ENCODE results near the gene CBL. TPM values are rescaled to one million over a fixed set of nuclear protein-coding genes. Genes with fewer than 3 reads are reported as not detected.

Gene CBL
- total RNA-seq, 2 experiments from 2014 or later, result 27.0 to 27.5 TPM

DNA sequence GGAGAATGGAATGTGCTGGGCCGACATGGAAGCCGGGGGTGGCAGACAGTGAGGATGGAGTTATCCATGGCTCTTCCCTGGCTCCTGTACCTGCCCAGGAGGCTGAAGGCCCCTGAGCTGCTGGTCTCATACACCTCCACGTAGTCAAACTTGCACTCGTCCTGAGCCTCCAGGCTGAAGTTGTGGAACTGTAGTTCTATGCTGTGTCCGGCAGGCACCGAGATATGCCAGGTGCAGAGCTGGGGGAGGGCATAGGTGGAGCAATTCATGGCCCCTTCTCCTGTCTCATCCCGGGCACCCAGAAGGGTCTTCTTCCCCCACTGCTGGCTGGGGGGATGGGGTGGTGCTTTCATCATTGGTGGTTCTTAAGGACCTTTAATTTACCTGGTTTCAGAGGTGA, 137.6 kb downstream of the CBL start:
- ChIA-PET CTCF (interaction anchor here (0.8 to 4.9 kb wide), 6 partner anchors 13 to 131 kb away, joined by 3 to 37 read pairs (median 5); partner anchors contain the start of gene USP2), POLR2A (no interaction called here)
- peaks cover 5% of the 10 kb centered on the region for H3K36me3 Mint-ChIP-seq (ENCODE audit: low read depth)
- H3K27ac Mint-ChIP-seq, result no peak overlapping the region
- no peak for DNase-seq
- no peak overlapping the region for H3K4me3 Mint-ChIP-seq
- intact Hi-C loops (cut with micrococcal nuclease), result no loop called here
- peaks cover 15% of the 10 kb centered on the region for H3K4me1 Mint-ChIP-seq (ENCODE audit: low read depth)
- no peaks in the 10 kb centered on the region for H3K9me3 Mint-ChIP-seq
- peaks cover 30% of the 10 kb centered on the region for H3K27me3 Mint-ChIP-seq
- no peak for ATAC-seq
- TF ChIP-seq, protein P1, sequence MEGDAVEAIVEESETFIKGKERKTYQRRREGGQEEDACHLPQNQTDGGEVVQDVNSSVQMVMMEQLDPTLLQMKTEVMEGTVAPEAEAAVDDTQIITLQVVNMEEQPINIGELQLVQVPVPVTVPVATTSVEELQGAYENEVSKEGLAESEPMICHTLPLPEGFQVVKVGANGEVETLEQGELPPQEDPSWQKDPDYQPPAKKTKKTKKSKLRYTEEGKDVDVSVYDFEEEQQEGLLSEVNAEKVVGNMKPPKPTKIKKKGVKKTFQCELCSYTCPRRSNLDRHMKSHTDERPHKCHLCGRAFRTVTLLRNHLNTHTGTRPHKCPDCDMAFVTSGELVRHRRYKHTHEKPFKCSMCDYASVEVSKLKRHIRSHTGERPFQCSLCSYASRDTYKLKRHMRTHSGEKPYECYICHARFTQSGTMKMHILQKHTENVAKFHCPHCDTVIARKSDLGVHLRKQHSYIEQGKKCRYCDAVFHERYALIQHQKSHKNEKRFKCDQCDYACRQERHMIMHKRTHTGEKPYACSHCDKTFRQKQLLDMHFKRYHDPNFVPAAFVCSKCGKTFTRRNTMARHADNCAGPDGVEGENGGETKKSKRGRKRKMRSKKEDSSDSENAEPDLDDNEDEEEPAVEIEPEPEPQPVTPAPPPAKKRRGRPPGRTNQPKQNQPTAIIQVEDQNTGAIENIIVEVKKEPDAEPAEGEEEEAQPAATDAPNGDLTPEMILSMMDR (IDR thresholded peaks at IDR 0.05), result no peak

DNA sequence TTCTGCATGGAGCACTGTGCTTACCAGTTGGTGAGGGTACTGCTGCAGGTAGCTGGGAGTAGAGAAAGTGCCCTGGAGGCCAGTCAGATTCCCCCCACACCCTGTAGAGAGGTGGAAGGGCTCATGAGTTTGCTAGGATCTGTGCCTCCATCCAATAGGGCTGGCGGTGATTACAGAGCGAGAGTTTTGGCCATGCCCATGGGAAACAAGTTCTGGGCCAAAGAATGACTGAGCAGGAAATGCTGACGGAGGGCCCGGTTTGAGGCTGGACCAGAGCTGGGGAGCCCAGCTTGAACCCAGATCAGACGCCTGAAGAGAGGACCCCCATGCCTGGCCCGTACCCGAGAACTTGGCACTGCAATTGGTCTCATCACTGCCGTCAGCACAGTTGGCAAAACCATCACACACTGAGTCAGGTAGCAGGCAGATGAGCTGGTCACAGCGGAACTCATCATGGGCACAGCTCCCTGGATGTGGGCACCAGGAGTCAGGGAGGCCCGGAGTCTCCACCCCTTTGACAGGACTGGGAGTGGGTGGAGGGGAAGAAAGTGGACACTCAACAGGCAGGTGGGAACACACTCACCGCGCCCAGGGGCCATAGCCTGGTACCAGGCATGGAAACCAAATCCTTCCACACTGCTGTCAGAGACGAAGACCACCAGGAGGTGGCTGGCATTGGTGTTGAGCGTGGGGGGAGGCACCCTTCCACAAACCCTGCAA, 138.3 kb downstream of the CBL start:
- DNase-seq (no peak), ATAC-seq (no peak)
- TF ChIP-seq, protein P1 (IDR thresholded peaks at IDR 0.05), result no peak
- peaks cover 8% of the 10 kb centered on the region for H3K4me1 Mint-ChIP-seq (ENCODE audit: low read depth)
- H3K36me3 Mint-ChIP-seq (ENCODE audit: low read depth), result peaks cover under 1% of the 10 kb centered on the region
- ChIA-PET POLR2A (no interaction called here), CTCF (interaction anchor here (0.8 to 4.9 kb wide), 6 partner anchors 12 to 130 kb away, joined by 3 to 37 read pairs (median 4); no protein-coding TSS in a partner anchor)
- intact Hi-C loops (cut with micrococcal nuclease), result no loop called here
- no peak overlapping the region for H3K27ac Mint-ChIP-seq
- no peak overlapping the region for H3K4me3 Mint-ChIP-seq
- H3K9me3 Mint-ChIP-seq, result no peaks in the 10 kb centered on the region
- H3K27me3 Mint-ChIP-seq, result peaks cover 23% of the 10 kb centered on the region

DNA sequence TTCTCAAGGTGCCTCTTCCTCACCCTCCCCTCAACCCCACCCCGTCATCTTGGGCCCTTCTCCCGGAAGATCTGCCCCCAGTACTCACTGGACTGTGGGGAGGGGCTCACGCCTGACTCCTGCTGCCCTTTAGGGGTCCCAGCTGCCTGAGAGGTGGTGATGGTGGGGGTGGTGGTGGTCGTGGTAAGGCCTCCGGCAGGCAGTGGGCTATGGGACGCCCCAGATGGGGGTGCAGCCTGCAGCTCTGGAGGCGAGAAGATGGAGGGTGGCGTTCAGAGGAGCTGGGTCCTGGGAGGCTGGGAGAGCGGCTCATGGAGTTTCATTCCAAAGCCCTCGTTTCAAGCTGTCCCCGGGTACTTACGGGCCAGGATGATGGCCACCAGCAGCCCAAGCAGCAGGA, 139.5 kb downstream of the CBL start:
- Mint-ChIP-seq H3K9me3 (no peaks in the 10 kb centered on the region), H3K4me1 (ENCODE audit: low read depth) (peaks cover 12% of the 10 kb centered on the region), H3K27ac (no peak overlapping the region), H3K36me3 (ENCODE audit: low read depth) (no peaks in the 10 kb centered on the region), H3K4me3 (no peak overlapping the region), H3K27me3 (peaks cover 22% of the 10 kb centered on the region)
- ChIA-PET CTCF (interaction anchor here (0.9 to 4.9 kb wide), 3 partner anchors 11 to 129 kb away, joined by 3 to 37 read pairs (median 3); no protein-coding TSS in a partner anchor), POLR2A (no interaction called here)
- intact Hi-C loops (cut with micrococcal nuclease), result no loop called here
- TF ChIP-seq, protein P1 (IDR thresholded peaks at IDR 0.05), result no peak
- DNase-seq, result no peak
- ATAC-seq, result no peak

DNA sequence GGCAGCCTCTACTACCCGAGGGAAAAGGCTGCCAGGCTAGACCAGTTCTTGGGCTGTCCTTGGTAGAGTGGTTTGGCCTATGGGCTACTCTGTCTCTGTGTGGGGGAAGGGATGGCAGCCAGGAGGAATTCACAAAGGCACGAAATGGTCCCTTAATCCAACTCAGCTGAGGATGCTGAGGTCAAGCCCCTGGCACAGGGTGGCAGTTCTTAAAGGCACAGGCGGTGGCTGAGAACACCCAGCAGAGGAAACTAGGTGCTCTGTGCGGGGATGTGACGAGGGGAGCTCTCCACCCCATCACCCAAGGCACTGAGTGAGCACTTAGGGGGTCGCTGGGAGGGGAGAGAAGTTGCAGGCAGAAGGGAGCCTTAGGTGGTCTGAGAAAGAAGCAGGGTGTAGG, 140.5 kb downstream of the CBL start, which contains the start of gene MFRP:
Gene MFRP, minus strand, starts transcription at position 101 of the 400 bp plus-strand sequence. CDS start 192 bp downstream, outside the sequence.
- TF ChIP-seq, protein P1 (IDR thresholded peaks at IDR 0.05), result no peak
- ChIA-PET CTCF (interaction anchor here (1.1 to 4.9 kb wide), 3 partner anchors 8 to 128 kb away, joined by 3 to 37 read pairs (median 19); no protein-coding TSS in a partner anchor), POLR2A (no interaction called here)
- DNase-seq (no peak), ATAC-seq (no peak)
- no peaks in the 10 kb centered on the region for H3K9me3 Mint-ChIP-seq
- no peak within 1 kb of the TSS for H3K27ac Mint-ChIP-seq
- peaks cover 17% of the 10 kb centered on the region for H3K27me3 Mint-ChIP-seq
- H3K36me3 Mint-ChIP-seq (ENCODE audit: low read depth), result no peaks in the 10 kb centered on the region
- H3K4me3 Mint-ChIP-seq, result no peak within 1 kb of the TSS
- intact Hi-C loops (cut with micrococcal nuclease), result no loop called here
- H3K4me1 Mint-ChIP-seq (ENCODE audit: low read depth), result peaks cover 6% of the 10 kb centered on the region

DNA sequence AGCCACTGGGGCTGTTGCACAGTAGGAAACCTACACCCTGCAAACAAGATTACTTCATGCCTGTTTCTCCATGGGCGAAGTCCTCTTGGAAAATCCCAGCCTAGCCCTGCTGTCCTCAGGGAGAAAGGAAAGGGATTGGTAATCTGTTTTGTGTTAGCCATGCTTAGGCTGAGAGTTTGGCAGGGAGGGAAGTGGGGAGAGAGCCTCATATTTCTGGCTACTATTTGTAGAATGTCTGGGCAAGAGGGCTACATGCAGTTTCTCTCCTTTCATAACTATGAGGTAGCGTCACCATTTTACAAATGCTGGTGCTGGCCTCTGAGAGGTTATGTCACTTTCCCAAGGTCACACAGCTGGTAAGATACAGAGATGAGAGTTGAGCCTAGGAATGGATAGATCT, 141.1 kb downstream of the CBL start:
- CTCF ChIA-PET, result interaction anchor here (1.3 to 4.9 kb wide), 4 partner anchors 9 to 35 kb away, joined by 3 to 37 read pairs (median 12); no protein-coding TSS in a partner anchor
- POLR2A ChIA-PET, result no interaction called here
- no peak overlapping the region for H3K27ac Mint-ChIP-seq
- intact Hi-C loops (cut with micrococcal nuclease), result no loop called here
- DNase-seq (no peak), ATAC-seq (no peak)
- no peaks in the 10 kb centered on the region for H3K36me3 Mint-ChIP-seq (ENCODE audit: low read depth)
- no peak overlapping the region for H3K4me3 Mint-ChIP-seq
- H3K9me3 Mint-ChIP-seq, result no peaks in the 10 kb centered on the region
- H3K27me3 Mint-ChIP-seq, result peaks cover 18% of the 10 kb centered on the region
- peaks cover 6% of the 10 kb centered on the region for H3K4me1 Mint-ChIP-seq (ENCODE audit: low read depth)
- TF ChIP-seq, protein P1 (IDR thresholded peaks at IDR 0.05), result no peak
